ENCODE data around the gene TBC1D2B. TPM values are rescaled to one million over a fixed set of nuclear protein-coding genes. Genes with fewer than 3 reads are reported as not detected.
"Not testable (repeated sequence)": the region's sequence is repeated elsewhere in the genome, so short reads cannot be mapped to it uniquely, and the experiment has no call there.

The TBC1D2B gene
- total RNA-seq, 1 experiment from 2014 or later: 15.9 TPM

DNA sequence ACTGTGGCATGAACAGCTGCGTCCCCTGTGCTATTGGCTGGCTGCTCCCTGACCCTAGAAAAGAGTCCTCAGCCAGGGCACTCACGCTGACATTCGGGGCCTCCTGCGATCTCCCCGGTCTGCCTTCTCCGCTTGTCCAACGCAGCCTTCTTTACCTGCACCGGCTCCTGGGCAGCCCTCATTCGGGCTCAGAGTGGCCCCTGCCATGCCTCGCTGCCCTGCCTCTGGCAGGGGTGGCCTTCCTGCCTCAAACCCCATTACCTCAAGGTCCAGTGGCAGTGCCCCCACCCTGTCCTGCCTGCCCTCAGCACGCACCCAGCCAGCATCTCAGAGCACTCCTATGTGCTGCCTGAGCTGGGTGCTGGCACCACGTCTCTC, 86.5 kb downstream of the TBC1D2B start:
- no peak for DNase-seq (ENCODE audit: low read depth)

DNA sequence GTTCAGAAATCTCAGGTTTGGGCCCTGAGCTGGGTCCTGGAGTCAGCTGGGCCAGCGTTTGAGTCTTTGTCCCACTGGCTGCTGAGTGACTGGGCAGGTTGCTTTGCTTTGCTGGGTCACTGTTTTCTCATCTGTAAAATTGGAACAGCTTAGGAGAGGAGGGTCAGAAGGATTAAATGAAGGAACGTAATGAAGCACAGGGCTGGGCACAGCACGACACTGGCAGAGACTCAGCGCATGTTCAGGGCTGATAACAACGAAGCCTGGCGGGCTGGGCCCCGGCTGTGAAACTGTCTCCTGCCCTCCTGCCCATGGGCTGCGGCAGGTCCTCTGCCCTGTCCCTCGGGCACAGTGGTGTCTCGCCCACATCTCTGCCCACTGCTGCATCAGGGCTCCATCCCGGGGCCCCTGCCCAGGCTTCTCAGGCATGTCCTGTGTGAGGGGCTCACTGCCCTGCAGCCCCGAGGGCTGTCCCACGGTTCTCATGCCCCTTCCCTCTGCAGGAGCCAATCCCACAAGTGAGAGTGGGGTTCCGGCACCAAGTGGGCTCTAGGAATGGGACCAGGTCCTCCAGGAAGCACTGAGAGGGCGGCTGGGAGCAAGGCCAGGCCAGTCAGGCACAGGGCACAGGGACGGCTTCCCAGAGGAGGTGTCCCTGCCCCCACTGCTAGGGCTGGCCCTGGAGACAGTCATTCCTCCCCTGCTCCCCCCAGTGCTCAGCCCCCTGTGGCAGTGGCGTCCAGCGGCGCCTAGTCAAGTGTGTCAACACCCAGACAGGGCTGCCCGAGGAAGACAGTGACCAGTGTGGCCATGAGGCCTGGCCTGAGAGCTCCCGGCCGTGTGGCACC, 88.0 kb downstream of the TBC1D2B start:
- DNase-seq (ENCODE audit: low read depth): no peak

DNA sequence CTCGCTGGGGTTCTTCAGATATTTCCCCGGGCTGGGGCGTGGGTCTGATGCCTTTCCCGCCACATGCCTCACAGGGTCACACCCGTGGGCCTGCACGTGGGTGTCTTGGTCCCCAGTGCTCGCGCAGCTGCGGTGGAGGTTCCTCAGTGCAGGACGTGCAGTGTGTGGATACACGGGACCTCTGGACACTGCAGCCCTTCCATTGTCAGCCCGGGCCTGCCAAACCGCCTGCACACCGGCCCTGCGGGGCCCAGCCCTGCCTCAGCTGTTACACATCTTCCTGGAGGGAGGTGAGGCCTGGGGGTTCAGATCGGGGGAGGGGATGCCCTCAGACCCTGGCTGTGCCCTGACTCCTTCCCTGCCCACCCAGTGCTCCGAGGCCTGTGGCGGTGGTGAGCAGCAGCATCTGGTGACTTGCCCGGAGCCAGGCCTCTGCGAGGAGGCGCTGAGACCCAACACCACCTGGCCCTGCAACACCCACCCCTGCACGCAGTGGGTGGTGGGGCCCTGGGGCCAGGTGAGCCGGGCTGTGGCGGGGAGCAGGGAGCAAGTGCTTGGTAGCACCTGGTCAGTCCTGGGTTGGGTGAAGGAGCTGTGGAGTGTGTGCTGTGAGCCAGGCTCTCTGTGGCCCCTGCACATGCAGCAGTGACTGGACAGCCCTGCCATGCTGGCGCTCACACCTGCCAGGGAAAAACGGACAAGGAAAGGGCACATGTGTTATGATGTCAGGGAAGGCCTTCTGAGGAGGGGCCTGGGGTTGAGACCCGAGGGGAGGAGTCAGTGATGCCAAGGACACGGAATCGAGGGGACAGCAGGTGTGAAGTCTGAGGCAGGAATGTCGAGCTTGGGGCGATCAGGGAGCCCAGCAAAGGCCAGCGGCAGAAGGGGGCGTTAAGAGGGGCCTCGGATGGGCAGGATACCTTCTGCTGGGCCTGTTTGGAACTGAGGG, 88.9 kb downstream of the TBC1D2B start:
- no peak for DNase-seq (ENCODE audit: low read depth)

DNA sequence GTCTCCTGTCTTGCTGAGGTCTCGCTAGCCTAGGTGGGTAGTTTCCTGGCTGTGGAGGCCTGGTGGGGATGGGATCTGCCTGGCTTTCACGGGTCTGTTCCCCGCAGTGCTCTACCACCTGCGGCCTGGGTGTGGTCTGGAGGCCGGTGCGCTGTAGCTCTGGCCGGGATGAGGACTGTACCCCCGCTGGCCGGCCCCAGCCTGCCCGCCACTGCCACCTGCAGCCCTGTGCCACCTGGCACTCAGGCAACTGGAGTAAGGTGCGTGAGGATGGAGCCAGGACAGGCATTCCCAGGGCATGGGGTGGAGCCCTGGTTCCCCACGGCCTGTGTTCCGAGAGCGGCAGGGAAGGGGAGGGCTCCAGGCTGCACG, 89.8 kb downstream of the TBC1D2B start:
- not testable (repeated sequence) for DNase-seq (ENCODE audit: low read depth)

- DNase-seq (ENCODE audit: low read depth): no peak
Observed at GRCh38 chr15:77986891-77987764, 90.4 kb downstream of the TBC1D2B start.

- DNase-seq (ENCODE audit: low read depth): no peak
Observed at GRCh38 chr15:77985931-77986480, 91.5 kb downstream of the TBC1D2B start.

- DNase-seq (ENCODE audit: low read depth): no peak
Observed at GRCh38 chr15:77985031-77985930, 92.2 kb downstream of the TBC1D2B start.

DNA sequence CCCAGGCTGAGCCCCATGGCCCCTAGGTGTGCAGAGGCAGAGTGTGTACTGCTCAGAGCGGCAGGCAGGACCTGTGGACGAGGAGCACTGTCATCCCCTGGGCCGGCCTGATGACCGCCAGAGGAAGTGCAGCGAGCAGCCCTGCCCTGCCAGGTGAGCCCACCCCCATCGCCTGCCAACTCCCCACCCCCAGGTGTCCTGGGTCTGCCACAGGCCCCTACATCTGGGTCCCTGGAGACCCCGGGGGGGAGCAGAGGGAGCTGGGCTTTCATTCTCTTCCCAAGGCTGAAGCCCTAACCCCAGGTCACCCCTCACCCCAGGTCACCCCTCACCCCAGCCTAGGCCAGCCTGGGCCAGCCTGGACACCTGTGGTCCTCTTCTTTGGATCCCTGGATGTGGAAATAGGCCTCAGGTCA, 93.1 kb downstream of the TBC1D2B start:
- no peak for DNase-seq (ENCODE audit: low read depth)

DNA sequence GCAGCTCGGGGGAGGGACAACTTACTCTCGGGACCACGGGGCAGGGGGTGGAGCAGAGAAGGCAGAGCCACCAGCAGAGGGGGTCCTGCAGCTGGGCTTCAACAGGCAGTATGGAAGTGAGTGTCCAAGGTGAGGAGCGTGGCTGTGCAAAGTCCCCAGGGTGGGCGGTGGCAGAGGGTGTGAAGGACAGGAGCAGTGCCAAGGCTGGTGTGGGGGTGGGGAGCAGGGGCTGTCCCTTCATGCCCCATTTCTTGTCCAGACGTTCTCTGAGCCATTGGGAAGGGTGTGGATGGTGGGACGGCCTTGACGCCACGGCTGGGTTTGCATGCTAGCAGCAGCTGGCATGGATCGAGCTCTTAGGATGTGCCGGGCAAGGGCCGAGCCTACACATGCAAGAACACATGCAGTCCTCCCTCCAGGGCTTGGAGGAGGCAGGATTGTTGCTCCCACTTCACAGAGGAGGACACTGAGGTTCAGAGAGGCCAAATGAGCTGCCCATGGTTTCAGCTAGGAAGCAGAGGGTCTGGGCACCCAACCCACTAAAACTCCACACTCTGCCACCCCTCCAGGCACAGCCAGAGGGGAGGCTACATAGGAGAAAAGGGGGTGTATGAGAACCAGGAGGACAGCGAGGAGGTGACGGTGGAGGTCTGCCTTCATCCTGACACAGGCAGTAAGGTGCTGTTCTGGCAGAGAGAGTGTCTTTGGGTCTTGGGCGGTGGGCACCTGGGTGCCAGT, 93.6 kb downstream of the TBC1D2B start:
- DNase-seq (ENCODE audit: low read depth): no peak

DNA sequence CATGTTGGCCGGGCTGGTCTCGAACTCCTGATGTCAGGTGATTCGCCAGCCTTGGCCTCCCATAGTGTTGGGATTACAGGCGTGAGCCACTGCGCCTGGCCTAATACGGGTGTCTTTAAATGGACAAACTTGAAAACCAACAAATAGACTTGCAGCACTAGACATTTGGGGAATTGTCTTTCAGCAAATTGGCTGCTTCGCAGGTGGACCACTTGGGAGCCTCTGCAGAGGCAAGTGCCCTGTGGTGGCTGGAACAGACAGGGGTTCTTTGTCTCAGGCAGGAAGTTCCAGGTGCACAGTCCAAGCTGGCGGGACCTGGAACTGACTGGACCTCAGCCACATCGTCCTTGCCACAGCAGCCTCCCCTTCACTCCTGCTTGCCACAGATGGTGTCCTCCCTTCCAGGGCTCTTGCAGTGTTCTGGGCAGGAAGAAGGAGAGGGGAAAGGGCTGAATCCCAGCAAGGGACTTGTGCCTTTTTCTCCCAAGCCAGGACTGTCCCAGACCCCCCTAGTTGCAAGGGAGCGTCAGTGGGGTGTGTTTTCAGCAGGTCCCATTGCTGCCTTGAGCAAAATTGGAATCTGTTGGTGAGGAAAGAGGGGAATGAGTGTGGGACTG, 94.3 kb downstream of the TBC1D2B start:
- DNase-seq (ENCODE audit: low read depth): no peak

DNA sequence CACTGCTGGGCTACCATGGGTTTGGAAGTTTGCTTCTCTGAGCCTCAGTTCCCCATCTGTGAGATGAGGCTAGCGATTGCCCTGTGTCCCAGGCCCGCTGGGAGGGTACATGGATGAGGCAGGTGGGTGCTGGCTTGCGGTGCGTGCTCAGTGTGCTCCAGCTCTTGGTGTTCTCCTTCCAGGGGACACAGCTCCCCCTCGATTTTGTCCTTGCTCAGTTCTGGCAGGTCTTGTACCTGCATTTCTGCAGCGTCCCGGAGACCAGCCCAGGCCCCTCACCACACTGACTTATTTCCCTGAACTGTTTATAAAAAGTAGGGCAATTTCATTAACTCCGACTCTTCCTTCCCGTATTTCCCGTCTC, 95.4 kb downstream of the TBC1D2B start:
- no peak for DNase-seq (ENCODE audit: low read depth)

GRCh38 chr15:77981281-77982126, 96.0 kb downstream of the TBC1D2B start:
- DNase-seq (ENCODE audit: low read depth): no peak

GRCh38 chr15:77980674-77981073, 96.8 kb downstream of the TBC1D2B start:
- not testable (repeated sequence) for DNase-seq (ENCODE audit: low read depth)

- no peak for DNase-seq (ENCODE audit: low read depth)
Observed at GRCh38 chr15:77980098-77980497, 97.4 kb downstream of the TBC1D2B start.

- DNase-seq (ENCODE audit: low read depth): peak; percentile 21
Observed at GRCh38 chr15:77979157-77979556, 98.4 kb downstream of the TBC1D2B start.

- DNase-seq (ENCODE audit: low read depth): not testable (repeated sequence)
Observed at GRCh38 chr15:77978759-77979145, 98.8 kb downstream of the TBC1D2B start.

DNA sequence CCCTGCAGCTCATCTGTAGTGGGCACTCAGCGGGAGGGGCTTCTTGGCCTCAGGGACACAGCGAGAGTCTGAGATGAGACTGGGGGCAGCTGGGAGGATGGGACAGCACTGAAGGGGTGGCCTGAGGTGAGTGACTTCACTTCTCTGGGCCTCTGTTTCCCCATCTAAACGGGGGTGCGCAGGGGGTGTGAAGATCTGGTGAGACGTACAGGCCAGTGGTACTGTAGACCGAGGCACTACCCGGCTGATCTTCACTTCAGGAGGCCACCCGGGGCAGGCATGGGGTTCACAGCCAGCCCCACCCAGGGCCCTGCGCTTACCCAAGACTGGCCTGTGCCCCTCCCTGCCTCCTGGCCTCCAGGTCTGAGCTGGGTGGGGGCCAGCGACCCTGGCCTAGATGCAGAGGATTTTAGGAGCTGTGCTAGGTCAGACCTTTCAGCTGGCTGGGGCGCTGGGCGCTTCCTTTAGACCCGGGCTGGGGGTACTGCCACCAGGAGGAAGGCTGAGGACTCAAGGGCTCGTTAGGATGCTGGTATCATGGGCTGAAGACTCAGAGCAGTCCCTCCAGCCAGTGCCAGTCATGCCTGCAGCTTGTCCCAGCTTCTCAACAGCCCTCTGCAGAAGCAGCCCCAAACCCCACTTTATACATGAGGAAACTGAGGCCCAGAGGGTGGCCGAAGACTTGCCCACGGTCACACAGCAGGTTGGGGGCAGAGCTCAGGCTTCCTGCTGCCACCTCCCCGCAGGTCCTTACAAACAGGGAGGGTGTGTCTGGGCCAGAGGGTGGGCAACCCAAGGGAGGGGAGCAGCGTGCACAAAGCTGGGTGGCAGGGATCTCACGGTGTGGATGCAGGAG, 99.4 kb downstream of the TBC1D2B start:
- DNase-seq (ENCODE audit: low read depth): not testable (repeated sequence)

Measured in HT1080 (cell line).